ENCODE measurements around the gene DOC2A.

DNA sequence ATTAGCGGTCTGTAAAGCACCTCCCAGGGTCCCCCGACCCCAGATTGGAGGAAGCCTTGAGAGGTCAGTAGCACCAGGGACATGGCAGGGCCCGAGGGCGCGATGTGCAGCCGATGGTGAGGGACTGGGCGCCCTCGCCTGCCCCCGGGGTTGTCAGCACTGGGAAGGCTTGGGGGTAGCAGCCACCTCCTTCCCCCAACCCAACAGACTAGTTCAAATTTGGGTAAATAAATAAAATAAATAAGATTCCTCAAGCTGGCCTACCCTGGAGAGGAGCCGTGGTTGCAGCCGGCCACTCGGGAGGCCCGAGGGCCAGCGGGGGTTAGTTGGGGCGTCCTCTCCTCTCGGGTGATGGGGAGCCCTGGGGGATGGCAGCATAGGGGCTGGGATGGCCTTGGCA lies 13.6 kb upstream of the DOC2A start:
- TF ChIP-seq, protein P1, sequence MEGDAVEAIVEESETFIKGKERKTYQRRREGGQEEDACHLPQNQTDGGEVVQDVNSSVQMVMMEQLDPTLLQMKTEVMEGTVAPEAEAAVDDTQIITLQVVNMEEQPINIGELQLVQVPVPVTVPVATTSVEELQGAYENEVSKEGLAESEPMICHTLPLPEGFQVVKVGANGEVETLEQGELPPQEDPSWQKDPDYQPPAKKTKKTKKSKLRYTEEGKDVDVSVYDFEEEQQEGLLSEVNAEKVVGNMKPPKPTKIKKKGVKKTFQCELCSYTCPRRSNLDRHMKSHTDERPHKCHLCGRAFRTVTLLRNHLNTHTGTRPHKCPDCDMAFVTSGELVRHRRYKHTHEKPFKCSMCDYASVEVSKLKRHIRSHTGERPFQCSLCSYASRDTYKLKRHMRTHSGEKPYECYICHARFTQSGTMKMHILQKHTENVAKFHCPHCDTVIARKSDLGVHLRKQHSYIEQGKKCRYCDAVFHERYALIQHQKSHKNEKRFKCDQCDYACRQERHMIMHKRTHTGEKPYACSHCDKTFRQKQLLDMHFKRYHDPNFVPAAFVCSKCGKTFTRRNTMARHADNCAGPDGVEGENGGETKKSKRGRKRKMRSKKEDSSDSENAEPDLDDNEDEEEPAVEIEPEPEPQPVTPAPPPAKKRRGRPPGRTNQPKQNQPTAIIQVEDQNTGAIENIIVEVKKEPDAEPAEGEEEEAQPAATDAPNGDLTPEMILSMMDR (IDR thresholded peaks at IDR 0.05; ENCODE audit: extremely low read depth in 1 of 2, insufficient read depth in 1 of 2, low read depth in 1 of 2, low read length in 2 of 2): no peak
- no peak for TF ChIP-seq EZH2 (IDR thresholded peaks at IDR 0.05; ENCODE audit: borderline replicate concordance, low read depth, low read length, severe bottlenecking)
- TF ChIP-seq POLR2A (IDR thresholded peaks at IDR 0.05; ENCODE audit: low read depth, low read length): no peak
- no peak for TF ChIP-seq POLR2AphosphoS5 (IDR thresholded peaks at IDR 0.05; ENCODE audit: insufficient read depth, low read depth, low read length)
- TF ChIP-seq, protein P2, sequence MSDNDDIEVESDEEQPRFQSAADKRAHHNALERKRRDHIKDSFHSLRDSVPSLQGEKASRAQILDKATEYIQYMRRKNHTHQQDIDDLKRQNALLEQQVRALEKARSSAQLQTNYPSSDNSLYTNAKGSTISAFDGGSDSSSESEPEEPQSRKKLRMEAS (IDR thresholded peaks at IDR 0.05; ENCODE audit: insufficient read depth, insufficient read length): no peak
- TF ChIP-seq MYC (IDR thresholded peaks at IDR 0.05; ENCODE audit: low read depth, low read length): no peak
- no peak for TF ChIP-seq FOS (IDR thresholded peaks at IDR 0.05; ENCODE audit: borderline replicate concordance, insufficient read depth, low read length)
- no peak for TF ChIP-seq JUN (IDR thresholded peaks at IDR 0.05; ENCODE audit: borderline replicate concordance, insufficient read depth, insufficient read length, low read depth)
- TF ChIP-seq GATA2 (IDR thresholded peaks at IDR 0.05; ENCODE audit: insufficient read depth, insufficient read length, low read depth, low read length): no peak

Measured in endothelial cell of umbilical vein (primary cell).